WTC11 (cell line): ENCODE data around the gene SSTR1. TPM values are rescaled to one million over a fixed set of nuclear protein-coding genes. Genes with fewer than 3 reads are reported as not detected.

Experiments used
- ATAC-seq: fragments of 200-7000 bp; cut with Tn5 transposase; 2 replicates; pipeline ENCODE4 v1.10.0; 2021; ENCODE audit warnings: mild to moderate bottlenecking, moderate library complexity
- CTCF ChIA-PET: fragments of 300-600 bp; sonication (Branson Sonifier 250); formaldehyde crosslinking; loops from one replicate; lab custom pipeline; 2021; ENCODE audit warnings: antibody characterized with exemption; lab: Charles Lee
- POLR2A ChIA-PET: fragments of 350-600 bp; sonication (Branson Sonifier 250); formaldehyde crosslinking; loops from one replicate; lab custom pipeline; 2021; ENCODE audit warnings: antibody characterized with exemption; lab: Charles Lee
- DNase-seq: peaks from one replicate; pipeline ENCODE4 v3.0.0; 2021; ENCODE audit warnings: low spot score
- H3K27ac Mint-ChIP-seq: 2 replicates; pipeline ENCODE4 v1.8.0; 2021; ENCODE audit warnings: mixed read lengths
- H3K27me3 Mint-ChIP-seq: 2 replicates; pipeline ENCODE4 v1.8.0; 2021; ENCODE audit warnings: low read depth, mild to moderate bottlenecking, moderate library complexity, mixed read lengths
- H3K36me3 Mint-ChIP-seq: 2 replicates; pipeline ENCODE4 v1.8.0; 2021; ENCODE audit warnings: mixed read lengths
- H3K4me1 Mint-ChIP-seq: 2 replicates; pipeline ENCODE4 v1.8.0; 2022; ENCODE audit warnings: mixed read lengths
- H3K4me3 Mint-ChIP-seq: 2 replicates; pipeline ENCODE4 v1.8.0; 2021; ENCODE audit warnings: mild to moderate bottlenecking, moderate library complexity, mixed read lengths
- H3K9me3 Mint-ChIP-seq: 2 replicates; pipeline ENCODE4 v1.8.0; 2021; ENCODE audit warnings: mixed read lengths
- AFF4 ChIP-seq: sonication (generic); formaldehyde crosslinking; IDR thresholded peaks from 2 replicates; pipeline ENCODE4 v1.8.1; 2023; ENCODE audit warnings: mild to moderate bottlenecking, missing genetic modification reagents, borderline replicate concordance
- ATF3 ChIP-seq: sonication (generic); formaldehyde crosslinking; conservative IDR thresholded peaks from 2 replicates; pipeline ENCODE4 v1.8.1; 2022; ENCODE audit warnings: mild to moderate bottlenecking, missing genetic modification reagents
- CREB1 ChIP-seq: sonication (generic); formaldehyde crosslinking; IDR thresholded peaks from 2 replicates; pipeline ENCODE4 v1.8.0; 2023; ENCODE audit warnings: mild to moderate bottlenecking, missing genetic modification reagents
- CTCF ChIP-seq: fragments of 200-600 bp; IDR thresholded peaks from 2 replicates; pipeline ENCODE4 v1.8.0; 2022; ENCODE audit warnings: antibody characterized with exemption
- ERG ChIP-seq: fragments of 250-450 bp; sonication (Bioruptor Pico); IDR thresholded peaks from 2 replicates; pipeline ENCODE4 v1.8.0; 2021; ENCODE audit warnings: mild to moderate bottlenecking
- ETV6 ChIP-seq: sonication (generic); formaldehyde crosslinking; IDR thresholded peaks from 2 replicates; pipeline ENCODE4 v1.8.1; 2022; ENCODE audit warnings: mild to moderate bottlenecking, missing genetic modification reagents
- KAT7 ChIP-seq: sonication (generic); formaldehyde crosslinking; IDR thresholded peaks from 2 replicates; pipeline ENCODE4 v1.8.1; 2023; ENCODE audit warnings: missing genetic modification reagents, mild to moderate bottlenecking, borderline replicate concordance
- MXD4 ChIP-seq: fragments of 250-450 bp; sonication (Bioruptor Pico); IDR thresholded peaks from 2 replicates; pipeline ENCODE4 v1.8.0; 2021; ENCODE audit warnings: mild to moderate bottlenecking, moderate library complexity, borderline replicate concordance
- MYBL2 ChIP-seq: sonication (generic); formaldehyde crosslinking; IDR thresholded peaks from 2 replicates; pipeline ENCODE4 v1.8.1; 2023; ENCODE audit warnings: mild to moderate bottlenecking, moderate library complexity, missing genetic modification reagents
- NR1H2 ChIP-seq: sonication (generic); formaldehyde crosslinking; IDR thresholded peaks from 2 replicates; pipeline ENCODE4 v1.9.0; 2021; ENCODE audit warnings: mild to moderate bottlenecking, moderate library complexity, missing genetic modification reagents
- NR3C1 ChIP-seq: sonication (generic); formaldehyde crosslinking; conservative IDR thresholded peaks from 2 replicates; pipeline ENCODE4 v1.8.1; 2023; ENCODE audit warnings: low read depth, mild to moderate bottlenecking, missing genetic modification reagents
- TCF7 ChIP-seq: sonication (generic); formaldehyde crosslinking; IDR thresholded peaks from 2 replicates; pipeline ENCODE4 v1.8.0; 2022; ENCODE audit warnings: mild to moderate bottlenecking, low read depth, missing genetic modification reagents, moderate library complexity
- TP53 ChIP-seq: sonication (generic); formaldehyde crosslinking; IDR thresholded peaks from 2 replicates; pipeline ENCODE4 v1.8.1; 2023; ENCODE audit warnings: mild to moderate bottlenecking, missing genetic modification reagents
- USF1 ChIP-seq: sonication (generic); formaldehyde crosslinking; IDR thresholded peaks from 2 replicates; pipeline ENCODE4 v1.8.0; 2022; ENCODE audit warnings: mild to moderate bottlenecking, missing genetic modification reagents
- ZNF232 ChIP-seq: sonication (generic); formaldehyde crosslinking; IDR thresholded peaks from 2 replicates; pipeline ENCODE4 v1.8.0; 2022; ENCODE audit warnings: mild to moderate bottlenecking, missing genetic modification reagents
- ZNF317 ChIP-seq: sonication (generic); formaldehyde crosslinking; IDR thresholded peaks from 2 replicates; pipeline ENCODE4 v1.8.1; 2023; ENCODE audit warnings: low read depth, mild to moderate bottlenecking, moderate library complexity, missing genetic modification reagents, borderline replicate concordance
- ZNF425 ChIP-seq: fragments of 250-450 bp; sonication (Bioruptor Pico); conservative IDR thresholded peaks from 2 replicates; pipeline ENCODE4 v1.9.0; 2021; ENCODE audit warnings: mild to moderate bottlenecking
- ZNF512 ChIP-seq: sonication (generic); formaldehyde crosslinking; IDR thresholded peaks from 2 replicates; pipeline ENCODE4 v1.8.1; 2022; ENCODE audit warnings: missing genetic modification reagents, borderline replicate concordance
- total RNA-seq: library from RNA; stranded (reverse); gene quantifications from 3 replicates; pipeline ENCODE4 v1.2.3, GENCODE V29; 2021

SSTR1 gene
- total RNA-seq, 1 experiment from 2014 or later, result 1.7 TPM

- TF ChIP-seq USF1, result no peak
- TF ChIP-seq CTCF, result no peak
- no peak for TF ChIP-seq MXD4 (CRISPR knock-in tag)
- TF ChIP-seq, all 79 proteins: peak for 0
Measured at GRCh38 chr14:38238332-38238731, 30.6 kb downstream of the SSTR1 start (continued).

- Mint-ChIP-seq H3K36me3 (no peaks in the 10 kb centered on the region), H3K27ac (no peak overlapping the region), H3K27me3 (peaks cover 98% of the 10 kb centered on the region), H3K4me1 (no peaks in the 10 kb centered on the region), H3K4me3 (no peak overlapping the region), H3K9me3 (peaks cover 3% of the 10 kb centered on the region; the same call in 1 of the 2 replicates)
- no peak for DNase-seq
- TF ChIP-seq CREB1, result no peak
- ChIA-PET CTCF (no interaction called here), POLR2A (no interaction called here)
- ATAC-seq, result no peak
Measured at GRCh38 chr14:38238878-38239277, 31.2 kb downstream of the SSTR1 start.

- Mint-ChIP-seq H3K27ac (no peak overlapping the region), H3K27me3 (peaks cover 97% of the 10 kb centered on the region), H3K4me3 (no peak overlapping the region), H3K36me3 (no peaks in the 10 kb centered on the region), H3K9me3 (no peaks in the 10 kb centered on the region), H3K4me1 (no peaks in the 10 kb centered on the region)
- CTCF ChIA-PET, result no interaction called here
- DNase-seq (no peak), ATAC-seq (no peak)
- POLR2A ChIA-PET, result no interaction called here
- TF ChIP-seq ETV6 (CRISPR knock-in tag), result no peak
- TF ChIP-seq ZNF425, result no peak
- no peak for TF ChIP-seq ZNF232 (CRISPR knock-in tag)
- no peak for TF ChIP-seq TP53
- no peak for TF ChIP-seq MYBL2 (CRISPR knock-in tag)
- TF ChIP-seq KAT7, result no peak
- TF ChIP-seq ATF3 (CRISPR knock-in tag), result no peak
- no peak for TF ChIP-seq CTCF
- no peak for TF ChIP-seq NR3C1 (CRISPR knock-in tag)
- TF ChIP-seq TCF7, result no peak
- no peak for TF ChIP-seq ERG (CRISPR knock-in tag)
- no peak for TF ChIP-seq AFF4 (CRISPR knock-in tag)
- no peak for TF ChIP-seq ZNF512 (CRISPR knock-in tag)
- no peak for TF ChIP-seq ZNF317 (CRISPR knock-in tag)
- TF ChIP-seq NR1H2 (CRISPR knock-in tag), result no peak
Measured at GRCh38 chr14:38243696-38244240, 36.1 kb downstream of the SSTR1 start.
